ENCODE results near the gene SMOC2. TPM values are rescaled to one million over a fixed set of nuclear protein-coding genes. Genes with fewer than 3 reads are reported as not detected.
"Not testable (repeated sequence)": the region's sequence is repeated elsewhere in the genome, so short reads cannot be mapped to it uniquely, and the experiment has no call there.

SMOC2 gene
- total RNA-seq, 1 donor from 2014 or later, result 102 TPM

DNA sequence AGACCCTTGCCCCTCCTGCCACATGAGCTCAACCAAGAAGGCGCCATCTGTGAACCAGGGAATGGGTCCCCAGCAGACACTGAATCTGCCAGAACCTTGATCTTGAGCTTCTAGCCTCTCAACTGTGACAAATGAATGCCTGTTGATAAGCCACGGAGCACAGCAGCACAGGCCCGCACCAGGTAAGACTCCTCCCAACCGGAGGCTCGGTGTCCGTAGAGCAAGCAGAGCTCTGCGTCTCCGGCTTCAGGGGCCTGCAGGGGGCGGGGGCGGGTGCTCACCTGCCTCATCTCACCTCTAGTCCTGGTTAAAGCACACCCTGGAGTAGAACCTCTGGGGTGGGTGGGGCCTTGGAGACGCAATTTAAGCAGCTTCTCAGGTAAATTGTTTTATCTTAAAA, 122.7 kb downstream of the SMOC2 start:
- no peaks in the 10 kb centered on the region for H3K9me3 ChIP-seq
- peak in 1 of 2 donors; percentile 15 for DNase-seq (ENCODE audit: low spot score in 2 of 2)
- H3K4me3 ChIP-seq, result no peak overlapping the region
- H3K36me3 ChIP-seq, result peaks cover 5 to 10% of the 10 kb centered on the region in 2 donors
- TF ChIP-seq, protein P1, sequence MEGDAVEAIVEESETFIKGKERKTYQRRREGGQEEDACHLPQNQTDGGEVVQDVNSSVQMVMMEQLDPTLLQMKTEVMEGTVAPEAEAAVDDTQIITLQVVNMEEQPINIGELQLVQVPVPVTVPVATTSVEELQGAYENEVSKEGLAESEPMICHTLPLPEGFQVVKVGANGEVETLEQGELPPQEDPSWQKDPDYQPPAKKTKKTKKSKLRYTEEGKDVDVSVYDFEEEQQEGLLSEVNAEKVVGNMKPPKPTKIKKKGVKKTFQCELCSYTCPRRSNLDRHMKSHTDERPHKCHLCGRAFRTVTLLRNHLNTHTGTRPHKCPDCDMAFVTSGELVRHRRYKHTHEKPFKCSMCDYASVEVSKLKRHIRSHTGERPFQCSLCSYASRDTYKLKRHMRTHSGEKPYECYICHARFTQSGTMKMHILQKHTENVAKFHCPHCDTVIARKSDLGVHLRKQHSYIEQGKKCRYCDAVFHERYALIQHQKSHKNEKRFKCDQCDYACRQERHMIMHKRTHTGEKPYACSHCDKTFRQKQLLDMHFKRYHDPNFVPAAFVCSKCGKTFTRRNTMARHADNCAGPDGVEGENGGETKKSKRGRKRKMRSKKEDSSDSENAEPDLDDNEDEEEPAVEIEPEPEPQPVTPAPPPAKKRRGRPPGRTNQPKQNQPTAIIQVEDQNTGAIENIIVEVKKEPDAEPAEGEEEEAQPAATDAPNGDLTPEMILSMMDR (IDR thresholded peaks at IDR 0.05), result no peak
- H3K27me3 ChIP-seq, result no peaks in the 10 kb centered on the region
- no peak overlapping the region for H3K27ac ChIP-seq
- intact Hi-C loops (cut with DNase I), result no loop called here
- no peaks in the 10 kb centered on the region for H3K4me1 ChIP-seq

DNA sequence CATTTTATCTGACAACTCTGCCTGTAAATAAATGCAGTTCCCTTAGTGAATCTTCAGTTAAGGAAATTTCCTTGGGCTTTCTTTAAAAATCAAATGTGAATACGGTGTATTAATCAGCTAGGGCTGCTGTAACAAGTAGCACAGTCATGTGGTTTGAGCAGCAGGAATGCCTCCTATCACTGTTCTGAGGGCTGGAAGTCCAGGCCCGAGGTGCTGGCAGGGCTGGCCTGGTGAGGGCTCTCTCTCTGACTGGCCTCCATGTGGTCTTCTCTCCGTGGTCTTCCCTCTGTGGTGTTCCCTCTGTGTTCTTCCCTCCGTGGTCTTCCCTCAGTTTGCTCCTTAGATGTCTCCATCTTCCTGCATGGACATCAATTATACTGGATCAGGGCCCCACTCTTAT, 124.1 kb downstream of the SMOC2 start:
- intact Hi-C loops (cut with DNase I), result no loop called here
- no peak overlapping the region for H3K4me3 ChIP-seq
- no peak overlapping the region for H3K27ac ChIP-seq
- peaks cover 5 to 10% of the 10 kb centered on the region in 2 donors for H3K36me3 ChIP-seq
- no peaks in the 10 kb centered on the region for H3K9me3 ChIP-seq
- TF ChIP-seq, protein P1 (IDR thresholded peaks at IDR 0.05), result no peak
- H3K27me3 ChIP-seq, result no peaks in the 10 kb centered on the region
- no peaks in the 10 kb centered on the region for H3K4me1 ChIP-seq
- peak in 1 of 2 donors; percentile 37 for DNase-seq (ENCODE audit: low spot score in 2 of 2)

DNA sequence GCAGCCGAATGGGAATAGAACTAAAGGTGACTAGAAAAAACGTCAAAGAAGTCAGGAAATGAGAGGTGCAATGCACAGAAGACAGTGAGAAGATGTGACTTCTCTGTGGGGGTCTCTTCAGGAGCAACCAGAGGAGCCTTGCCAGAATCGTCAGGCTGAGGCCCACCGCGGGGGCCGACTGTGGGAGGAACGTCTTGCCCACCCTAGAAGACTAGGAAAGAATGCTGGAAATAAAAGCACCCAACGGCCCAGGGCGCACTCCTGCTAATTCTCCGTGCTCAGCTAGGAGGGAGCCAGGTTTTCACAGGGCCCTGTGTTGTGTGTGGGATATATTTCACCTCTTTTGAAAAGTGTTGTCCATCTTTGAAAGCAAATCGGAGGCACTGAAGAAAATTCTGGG, 129.2 kb downstream of the SMOC2 start:
- Histone ChIP-seq H3K27me3 (no peaks in the 10 kb centered on the region), H3K9me3 (no peaks in the 10 kb centered on the region), H3K27ac (no peak overlapping the region), H3K4me1 (peaks cover 7% of the 10 kb centered on the region in 2 donors), H3K36me3 (no peaks in the 10 kb centered on the region), H3K4me3 (no peak overlapping the region)
- TF ChIP-seq, protein P1 (IDR thresholded peaks at IDR 0.05), result no peak
- intact Hi-C loops (cut with DNase I), result no loop called here
- DNase-seq (ENCODE audit: low spot score in 2 of 2), result peak in 1 of 2 donors; percentile 30

DNA sequence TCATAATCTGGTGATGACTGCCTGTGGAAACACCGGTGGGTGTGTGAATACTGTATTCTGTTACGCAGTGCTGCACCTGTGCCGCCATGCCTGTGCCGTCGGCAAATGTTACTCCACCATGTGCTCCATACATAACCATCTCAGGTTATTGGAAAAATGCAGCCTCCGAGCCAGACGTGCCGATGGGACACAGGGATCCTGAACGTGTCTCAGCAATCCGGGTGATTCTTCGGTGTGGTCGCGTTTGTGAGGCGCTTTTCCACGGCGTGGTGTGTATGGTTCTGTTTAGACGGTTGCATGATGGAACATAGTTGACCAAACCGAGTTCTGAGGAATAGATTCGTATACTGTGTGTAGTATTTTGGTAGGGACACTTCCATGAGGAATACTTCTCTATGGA, 130.3 kb downstream of the SMOC2 start:
- H3K36me3 ChIP-seq, result no peaks in the 10 kb centered on the region
- no peaks in the 10 kb centered on the region for H3K27me3 ChIP-seq
- H3K4me3 ChIP-seq, result no peak overlapping the region
- H3K9me3 ChIP-seq, result no peaks in the 10 kb centered on the region
- intact Hi-C loops (cut with DNase I), result no loop called here
- H3K27ac ChIP-seq, result no peak overlapping the region
- peak in 1 of 2 donors; percentile 47 for DNase-seq (ENCODE audit: low spot score in 2 of 2)
- TF ChIP-seq, protein P1 (IDR thresholded peaks at IDR 0.05), result no peak
- H3K4me1 ChIP-seq, result peaks cover 16% of the 10 kb centered on the region in 2 donors

DNA sequence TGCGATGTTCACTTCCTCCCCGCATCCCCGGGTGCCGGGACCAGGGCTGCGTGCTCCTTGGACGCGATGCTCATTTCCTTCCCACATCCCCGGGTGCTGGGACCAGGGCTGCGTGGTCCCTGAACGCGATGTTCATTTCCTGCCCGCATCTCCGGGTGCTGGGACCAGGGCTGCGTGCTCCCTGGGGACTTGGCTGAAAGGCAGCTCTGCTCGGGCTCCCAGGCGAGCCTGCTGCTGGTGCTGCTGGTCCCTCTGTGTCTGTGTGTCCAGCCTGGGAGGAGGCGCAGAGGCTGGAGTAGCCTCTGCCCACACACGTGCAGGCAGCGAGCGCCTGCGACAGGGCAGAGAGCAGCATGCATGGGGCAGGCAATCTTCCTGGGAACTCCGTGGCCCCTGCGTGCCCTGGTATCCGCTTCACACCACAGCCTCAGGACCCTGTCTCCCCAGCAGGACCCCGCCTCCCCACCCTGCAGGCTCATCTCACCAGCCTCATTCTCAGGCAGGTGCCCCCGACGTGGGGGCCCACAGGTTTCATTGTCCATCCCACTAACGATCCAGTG, 132.4 kb downstream of the SMOC2 start:
- Histone ChIP-seq H3K27ac (peak overlapping the region; percentile 83 to 84), H3K4me1 (peaks cover 22 to 26% of the 10 kb centered on the region in 2 donors)
- intact Hi-C loops (cut with DNase I); H3K36me3 ChIP-seq; DNase-seq (ENCODE audit: low spot score in 2 of 2); H3K9me3 ChIP-seq; H3K27me3 ChIP-seq; H3K4me3 ChIP-seq: not testable (repeated sequence)

DNA sequence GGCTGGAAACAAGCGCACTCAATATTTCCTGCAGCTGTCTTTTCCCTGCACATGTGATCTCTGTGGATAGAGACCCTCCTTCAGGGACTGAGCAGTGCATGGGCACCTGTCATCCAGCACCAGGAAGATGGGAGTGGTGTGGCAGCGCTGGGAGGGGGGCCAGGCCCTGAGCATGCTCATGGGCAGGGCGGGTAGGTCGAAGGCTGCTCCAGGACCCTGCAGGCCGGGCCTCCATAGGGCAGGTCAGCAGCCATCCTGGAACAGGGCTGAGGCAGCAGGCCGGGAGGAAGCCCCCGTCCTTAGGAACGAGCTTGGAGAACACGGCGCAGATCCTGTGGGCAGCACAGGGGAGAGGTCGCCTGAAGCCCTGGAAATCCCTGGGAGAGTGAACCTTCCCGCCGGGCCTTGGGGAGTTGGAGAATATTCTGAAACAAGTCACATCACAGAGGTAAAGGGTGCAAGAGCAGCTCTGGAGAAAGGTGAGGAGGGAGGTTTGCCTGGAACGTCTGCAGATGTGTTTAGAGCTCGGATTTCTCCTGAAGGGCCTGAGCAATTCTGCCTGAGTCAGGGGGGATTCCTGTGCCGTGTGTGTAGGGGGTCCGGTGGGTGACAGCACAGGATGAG, 133.2 kb downstream of the SMOC2 start:
- DNase-seq (ENCODE audit: low spot score in 2 of 2), result no peak
- Histone ChIP-seq H3K36me3 (no peaks in the 10 kb centered on the region), H3K27ac (peak overlapping the region; percentile 83 to 84), H3K4me1 (peaks cover 26 to 34% of the 10 kb centered on the region in 2 donors), H3K27me3 (no peaks in the 10 kb centered on the region), H3K9me3 (no peaks in the 10 kb centered on the region), H3K4me3 (peak overlapping the region in 1 of 2 donors; percentile 14)
- TF ChIP-seq, protein P1 (IDR thresholded peaks at IDR 0.05), result no peak
- intact Hi-C loops (cut with DNase I), result loop anchor here (2.0 kb wide), 1 partner anchor 31 kb away; no protein-coding TSS in a partner anchor

All from ascending aorta (tissue), 2 donors.